Astrocyte of the cerebellum (primary cell): ENCODE data around the gene F8.
"Not testable (repeated sequence)": the region's sequence is repeated elsewhere in the genome, so short reads cannot be mapped to it uniquely, and the experiment has no call there.

Experiments used
- DNase-seq: peaks from one replicate; pipeline ENCODE4 v3.0.0-alpha.2; 2011; ENCODE audit warnings: low read depth
- H3K4me3 ChIP-seq: 2 replicates; pipeline ENCODE4 v1.5.1; 2011; ENCODE audit warnings: mild to moderate bottlenecking, low read depth, low read length, moderate library complexity
- in situ Hi-C: cut with HindIII; loops from 2 replicates; pipeline ENCODE4 v1.10.0; 2017; ENCODE audit warnings: low sequenced_read_pairs
- TF ChIP-seq, protein P1 (sequence below): IDR thresholded peaks from 2 replicates; pipeline ENCODE4 v1.5.1; 2012; ENCODE audit warnings: low read length, low read depth, moderate library complexity, mild to moderate bottlenecking; ENCODE audit errors: missing control alignments

The F8 gene

DNA sequence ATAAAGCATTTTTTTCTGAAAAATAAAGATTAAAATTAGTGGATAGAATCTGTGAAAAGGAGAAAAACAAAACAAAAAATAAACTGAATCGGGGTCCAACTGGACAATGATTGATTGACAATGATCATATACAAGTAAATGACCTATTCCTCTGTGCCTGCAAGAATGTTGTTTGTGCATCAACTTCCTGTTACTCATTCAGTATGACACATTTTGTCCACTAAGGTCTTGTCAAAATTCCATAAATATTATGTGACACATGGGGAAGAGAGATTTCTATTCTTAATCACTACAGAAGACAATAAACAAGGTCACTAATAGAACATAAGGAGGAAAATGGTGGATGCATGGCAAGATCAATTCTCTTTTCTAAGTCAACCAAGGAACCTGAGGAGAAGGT lies 54.9 kb downstream of the F8 start:
- TF ChIP-seq, protein P1, sequence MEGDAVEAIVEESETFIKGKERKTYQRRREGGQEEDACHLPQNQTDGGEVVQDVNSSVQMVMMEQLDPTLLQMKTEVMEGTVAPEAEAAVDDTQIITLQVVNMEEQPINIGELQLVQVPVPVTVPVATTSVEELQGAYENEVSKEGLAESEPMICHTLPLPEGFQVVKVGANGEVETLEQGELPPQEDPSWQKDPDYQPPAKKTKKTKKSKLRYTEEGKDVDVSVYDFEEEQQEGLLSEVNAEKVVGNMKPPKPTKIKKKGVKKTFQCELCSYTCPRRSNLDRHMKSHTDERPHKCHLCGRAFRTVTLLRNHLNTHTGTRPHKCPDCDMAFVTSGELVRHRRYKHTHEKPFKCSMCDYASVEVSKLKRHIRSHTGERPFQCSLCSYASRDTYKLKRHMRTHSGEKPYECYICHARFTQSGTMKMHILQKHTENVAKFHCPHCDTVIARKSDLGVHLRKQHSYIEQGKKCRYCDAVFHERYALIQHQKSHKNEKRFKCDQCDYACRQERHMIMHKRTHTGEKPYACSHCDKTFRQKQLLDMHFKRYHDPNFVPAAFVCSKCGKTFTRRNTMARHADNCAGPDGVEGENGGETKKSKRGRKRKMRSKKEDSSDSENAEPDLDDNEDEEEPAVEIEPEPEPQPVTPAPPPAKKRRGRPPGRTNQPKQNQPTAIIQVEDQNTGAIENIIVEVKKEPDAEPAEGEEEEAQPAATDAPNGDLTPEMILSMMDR: no peak
- in situ Hi-C loops: no loop called here
- DNase-seq: no peak
- no peak overlapping the region for H3K4me3 ChIP-seq

DNA sequence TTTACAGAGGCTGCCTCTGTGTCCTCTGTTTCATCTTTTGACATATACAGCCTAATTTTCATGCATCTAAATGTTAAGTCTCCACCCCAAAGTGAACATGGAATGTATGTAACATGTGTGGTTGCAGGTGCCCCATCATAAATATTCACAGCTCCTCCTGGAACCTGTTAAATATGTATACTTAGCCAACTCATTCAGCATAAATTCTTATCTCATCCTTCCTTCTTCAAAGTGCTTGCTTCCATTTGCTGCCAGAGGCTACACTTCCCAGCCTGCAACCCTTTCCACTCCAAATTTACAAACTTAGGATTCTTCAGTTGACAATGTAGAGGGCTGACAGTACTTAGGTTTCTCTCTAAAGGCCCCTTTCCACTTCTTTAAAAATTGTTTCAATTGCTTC lies 60.6 kb downstream of the F8 start:
- in situ Hi-C loops: no loop called here
- no peak overlapping the region for H3K4me3 ChIP-seq
- no peak for DNase-seq
- TF ChIP-seq, protein P1: no peak

DNA sequence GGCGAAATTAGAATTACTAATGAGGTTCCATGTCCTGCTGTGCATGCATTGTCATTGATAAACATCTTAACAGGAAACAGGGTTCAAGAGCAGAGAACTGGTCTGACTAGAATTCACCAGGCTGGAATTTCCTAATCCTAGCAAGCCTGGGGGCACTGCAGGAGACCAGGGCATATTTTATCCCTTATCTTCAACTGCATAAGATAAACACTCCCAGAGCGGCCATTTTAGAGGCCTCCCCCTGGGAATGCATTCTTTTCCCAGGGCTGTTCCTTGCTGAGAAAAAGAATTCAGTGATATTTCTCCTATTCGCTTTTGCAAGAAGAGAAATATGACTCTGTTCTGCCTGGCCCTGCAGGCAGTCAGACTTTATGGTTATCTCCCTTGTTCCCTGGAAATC lies 66.7 kb downstream of the F8 start:
- DNase-seq, in situ Hi-C loops: not testable (repeated sequence)

DNA sequence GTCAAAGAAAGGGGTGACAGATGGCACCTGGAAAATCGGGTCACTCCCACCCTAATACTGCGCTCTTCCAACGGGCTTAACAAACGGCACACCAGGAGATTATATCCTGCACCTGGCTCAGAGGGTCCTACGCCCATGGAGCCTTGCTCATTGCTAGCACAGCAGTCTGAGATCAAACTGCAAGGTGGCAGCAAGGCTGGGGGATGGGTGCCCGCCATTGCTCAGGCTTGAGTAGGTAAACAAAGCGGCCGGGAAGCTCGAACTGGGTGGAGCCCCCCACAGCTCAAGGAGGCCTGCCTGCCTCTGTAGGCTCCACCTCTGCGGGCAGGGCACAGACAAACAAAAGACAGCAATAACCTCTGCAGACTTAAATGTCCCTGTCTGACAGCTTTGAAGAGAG lies 83.3 kb downstream of the F8 start:
- in situ Hi-C loops, DNase-seq, H3K4me3 ChIP-seq: not testable (repeated sequence)

More for the DNA sequence above, 66.7 kb downstream of the F8 start:
- H3K4me3 ChIP-seq: not testable (repeated sequence)

DNA sequence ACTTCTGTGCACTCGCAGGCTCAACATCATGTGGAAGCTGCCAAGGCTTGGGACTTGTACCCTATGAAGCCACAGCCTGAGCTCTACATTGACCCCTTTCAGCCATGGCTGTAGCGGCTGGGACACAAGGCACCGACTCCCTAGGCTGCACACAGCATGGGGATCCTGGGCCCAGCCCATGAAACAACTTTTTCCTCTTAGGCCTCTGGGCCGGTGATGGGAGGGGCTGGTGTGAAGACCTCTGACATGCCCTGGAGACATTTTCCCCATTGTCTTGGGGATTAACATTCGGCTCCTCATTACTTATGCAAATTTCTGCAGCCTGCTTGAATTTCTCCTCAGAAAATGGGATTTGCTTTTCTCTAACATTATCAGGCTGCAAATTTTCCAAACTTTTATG lies 97.8 kb downstream of the F8 start:
- in situ Hi-C loops, DNase-seq, H3K4me3 ChIP-seq: not testable (repeated sequence)

DNA sequence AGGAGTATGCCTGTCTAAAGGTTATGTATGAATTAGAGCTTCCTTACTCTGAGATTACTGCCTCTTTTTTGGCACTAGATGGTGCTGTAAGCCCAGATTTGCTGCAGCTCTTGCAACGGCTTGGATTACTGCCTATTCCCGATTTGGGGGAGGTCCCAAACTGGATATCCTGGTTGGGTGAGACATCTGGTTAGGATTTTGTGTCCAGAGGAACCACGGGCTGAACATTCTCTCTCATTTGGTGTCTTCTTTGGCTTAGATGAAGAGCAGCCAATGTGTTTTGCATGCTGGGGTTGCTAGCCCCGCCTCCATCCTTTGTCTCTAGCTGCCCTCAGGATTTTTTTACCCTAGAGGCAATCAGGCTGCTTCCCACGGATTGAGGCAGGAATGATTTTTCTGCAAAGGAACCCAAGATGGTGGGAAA lies 104.5 kb downstream of the F8 start:
- DNase-seq: peak; percentile 70
- in situ Hi-C loops: no loop called here
- TF ChIP-seq, protein P1: peak; percentile 58
- no peak overlapping the region for H3K4me3 ChIP-seq

DNA sequence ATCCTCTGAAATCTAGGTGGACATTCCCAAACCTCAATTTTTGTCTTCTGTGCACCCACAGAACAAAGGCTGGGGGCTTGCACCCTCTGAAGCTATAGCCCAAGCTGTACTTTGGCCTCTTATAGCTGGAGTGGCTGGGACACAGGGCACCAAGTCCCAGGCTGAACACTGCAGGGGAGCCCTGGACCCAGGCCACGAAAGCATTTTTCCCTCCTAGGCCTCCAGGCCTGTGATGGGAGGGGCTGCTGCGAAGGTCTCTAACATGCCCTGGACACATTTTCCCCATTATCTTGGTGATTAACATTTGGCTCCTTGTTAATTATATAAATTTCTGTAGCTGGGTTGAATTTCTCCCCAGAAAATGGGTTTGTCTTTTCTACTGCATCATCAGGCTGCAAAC lies 108.5 kb downstream of the F8 start:
- no peak for DNase-seq

DNA sequence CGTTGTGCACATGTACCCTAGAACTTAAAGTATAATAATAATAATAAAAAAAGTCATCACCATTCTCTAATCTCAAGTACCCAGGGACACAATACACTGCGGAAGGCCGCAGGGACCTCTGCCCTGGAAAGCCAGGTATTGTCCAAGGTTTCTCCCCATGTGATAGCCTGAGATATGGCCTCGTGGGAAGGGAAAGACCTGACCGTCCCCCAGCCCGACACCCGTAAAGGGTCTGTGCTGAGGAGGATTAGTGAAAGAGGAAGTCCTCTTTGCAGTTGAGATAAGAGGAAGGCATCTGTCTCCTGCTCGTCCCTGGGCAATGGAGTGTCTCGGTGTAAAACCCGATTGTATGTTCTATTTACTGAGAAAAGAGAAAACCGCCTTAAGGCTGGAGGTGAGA lies 112.0 kb downstream of the F8 start:
- DNase-seq, in situ Hi-C loops, H3K4me3 ChIP-seq: not testable (repeated sequence)

More for the DNA sequence above, 108.5 kb downstream of the F8 start:
- TF ChIP-seq, protein P1: no peak
- in situ Hi-C loops: no loop called here
- no peak overlapping the region for H3K4me3 ChIP-seq

DNA sequence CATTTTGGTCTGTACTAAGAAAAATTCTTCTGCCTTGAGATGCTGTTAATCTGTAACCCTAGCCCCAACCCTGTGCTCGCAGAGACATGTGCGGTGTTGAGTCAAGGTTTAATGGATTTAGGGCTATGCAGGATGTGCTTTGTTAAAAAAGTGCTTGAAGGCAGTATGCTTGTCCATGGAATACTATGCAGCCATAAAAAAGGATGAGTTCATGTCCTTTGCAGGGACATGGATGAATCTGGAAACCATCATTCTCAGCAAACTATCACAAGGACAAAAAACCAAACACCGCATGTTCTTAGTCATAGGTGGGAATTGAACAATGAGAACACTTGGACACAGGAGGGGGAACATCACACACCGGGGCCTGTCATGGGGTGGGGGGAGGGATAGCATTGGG lies 112.5 kb downstream of the F8 start:
- in situ Hi-C loops, DNase-seq, H3K4me3 ChIP-seq: not testable (repeated sequence)

DNA sequence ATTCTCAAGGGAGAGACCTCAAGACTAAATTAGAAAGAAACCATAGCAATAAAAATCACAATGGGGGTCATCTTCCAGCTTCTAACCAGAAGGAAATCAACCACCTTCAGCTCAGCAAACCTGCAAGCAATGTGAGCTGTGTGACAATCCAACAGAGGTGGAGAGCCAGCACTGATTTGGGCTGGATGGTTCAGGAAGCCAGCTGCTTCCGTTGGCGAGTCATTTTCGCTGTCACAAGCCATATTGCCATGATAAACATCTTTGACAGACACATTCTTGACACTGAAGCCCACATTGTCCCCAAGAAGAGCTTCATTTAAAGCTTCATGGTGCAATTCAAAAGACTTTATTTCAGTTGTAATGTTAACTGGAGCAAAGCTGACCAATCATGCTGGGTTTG lies 113.7 kb downstream of the F8 start:
- in situ Hi-C loops: no loop called here
- TF ChIP-seq, protein P1: no peak
- DNase-seq: no peak
- H3K4me3 ChIP-seq: no peak overlapping the region
